Body of pancreas (tissue), 4 donors: Measurements from ENCODE around the gene QRICH2. TPM values are rescaled to one million over a fixed set of nuclear protein-coding genes. Genes with fewer than 3 reads are reported as not detected.

Experiments
- ATAC-seq: fragments of 150-250 bp; one replicate; pipeline ENCODE4 v1.9.1; 2016
- DNase-seq, 4 donors: peaks; one replicate each; pipeline ENCODE4 v3.0.0-alpha.2; 2019
- H3K27ac ChIP-seq, 4 donors: fragments of 200-600 bp; sonication (generic); 1 replicate in 3 of 4; 2 replicates in 1 of 4; pipeline versions ENCODE4 v1.5.1 to v1.6.1; 2016 to 2019; ENCODE audit warnings: mild to moderate bottlenecking in 1 of 4, mixed read lengths in 1 of 4, moderate library complexity in 1 of 4
- H3K27me3 ChIP-seq, 2 donors: fragments of 200-600 bp; sonication (generic); one replicate each; pipeline ENCODE4 v1.6.0; 2016; ENCODE audit warnings: mild to moderate bottlenecking in 1 of 2
- H3K36me3 ChIP-seq, 2 donors: fragments of 200-600 bp; sonication (generic); replicated peaks in 1 of 2; 2 replicates each; pipeline ENCODE4 v1.5.1; 2016; ENCODE audit warnings: low read depth in 2 of 2; ENCODE audit not compliant: insufficient read depth in 1 of 2
- H3K4me1 ChIP-seq: fragments of 200-600 bp; sonication (generic); one replicate; pipeline ENCODE4 v1.6.0; 2016
- H3K4me3 ChIP-seq, 2 donors: fragments of 200-600 bp; sonication (generic); 1 replicate in 1 of 2; 2 replicates in 1 of 2; pipeline ENCODE4 v1.5.1; 2016 to 2019
- H3K9me3 ChIP-seq, 3 donors: fragments of 200-600 bp; sonication (generic); 1 replicate in 2 of 3; 2 replicates in 1 of 3; pipeline ENCODE4 v1.5.1; 2016
- CTCF ChIP-seq, 7 experiments: fragments of 450-650 bp in 4 of 7; fragments of 200-600 bp in 3 of 7; sonication (generic) in 3 of 7; IDR thresholded peaks; one replicate each; pipeline ENCODE4 v1.5.1; 2016 to 2019; ENCODE audit warnings: antibody characterized with exemption in 7 of 7
- POLR2A ChIP-seq, 3 donors: fragments of 450-650 bp; IDR thresholded peaks; one replicate each; pipeline ENCODE4 v1.6.1; 2016; ENCODE audit warnings: antibody characterized with exemption in 3 of 3, mild to moderate bottlenecking in 2 of 3
- WGBS, 2 donors: methylation state at CpG; one replicate each; pipeline ENCODE4 v1.1.5; 2017; 5-methylcytosine and 5-hydroxymethylcytosine counted together
- intact Hi-C: fragments of 100-400 bp; cut with DNase I; formaldehyde crosslinking; loops from one replicate; pipeline ENCODE4 v1.15.1; 2023
- total RNA-seq, 2 donors: library from RNA; depleted of rRNA; stranded (reverse); fragments of >200 nt; gene quantifications; one replicate each; pipeline ENCODE4 v1.1.0, GENCODE V29; 2016

QRICH2 gene
- total RNA-seq, 2 donors from 2014 or later: 0.66 to 1.6 TPM

- ATAC-seq: no peak
- no peak for DNase-seq
- peaks cover 14% of the 10 kb centered on the region for H3K4me1 ChIP-seq
- no peaks in the 10 kb centered on the region for H3K27me3 ChIP-seq
- WGBS, 2 donors: 70 to 81% methylated on average over 11 to 15 of the region's 15 CpGs
- TF ChIP-seq POLR2A (IDR thresholded peaks at IDR 0.05) (no peak), CTCF (IDR thresholded peaks at IDR 0.05) (no peak)
- no peaks in the 10 kb centered on the region for H3K36me3 ChIP-seq
- no peak overlapping the region for H3K27ac ChIP-seq
- no peaks in the 10 kb centered on the region for H3K9me3 ChIP-seq
- intact Hi-C loops: loop anchor here (5.0 kb wide), 1 partner anchor 158 kb away; no protein-coding TSS in a partner anchor
- H3K4me3 ChIP-seq: no peak overlapping the region
Measured at GRCh38 chr17:76280650-76281049, 27.4 kb downstream of the QRICH2 start.

GRCh38 chr17:76279742-76280287 lies 28.3 kb downstream of the QRICH2 start:
- TF ChIP-seq CTCF (IDR thresholded peaks at IDR 0.05): no peak
- no peak for TF ChIP-seq POLR2A (IDR thresholded peaks at IDR 0.05)
- no peaks in the 10 kb centered on the region for H3K36me3 ChIP-seq
- H3K4me3 ChIP-seq: no peak overlapping the region
- H3K27ac ChIP-seq: peak overlapping the region in 3 of 4 donors; percentile 34 to 46 (median 35)
- WGBS, 2 donors: 68 to 78% methylated on average over 13 to 15 of the region's 15 CpGs
- no peaks in the 10 kb centered on the region for H3K27me3 ChIP-seq
- ATAC-seq: no peak
- intact Hi-C loops: loop anchor here (5.0 to 10.0 kb wide), 2 partner anchors 158 to 265 kb away; no protein-coding TSS in a partner anchor
- H3K4me1 ChIP-seq: peaks cover 14% of the 10 kb centered on the region
- DNase-seq: no peak
- no peaks in the 10 kb centered on the region for H3K9me3 ChIP-seq

GRCh38 chr17:76278952-76279741 lies 28.9 kb downstream of the QRICH2 start:
- peak; percentile 92 to 95 (median 94) for DNase-seq
- intact Hi-C loops: loop anchor here (10.0 kb wide), 1 partner anchor 264 kb away; no protein-coding TSS in a partner anchor
- peak; percentile 94 to 98 (median 97) for TF ChIP-seq CTCF (IDR thresholded peaks at IDR 0.05)
- peak in 1 of 3 donors; percentile 28 for TF ChIP-seq POLR2A (IDR thresholded peaks at IDR 0.05)
- Histone ChIP-seq H3K27ac (peak overlapping the region in 3 of 4 donors; percentile 34 to 46 (median 35)), H3K27me3 (no peaks in the 10 kb centered on the region), H3K4me1 (peaks cover 14% of the 10 kb centered on the region), H3K4me3 (no peak overlapping the region), H3K9me3 (no peaks in the 10 kb centered on the region), H3K36me3 (no peaks in the 10 kb centered on the region)
- WGBS, 2 donors: 46 to 57% methylated on average over 20 to 28 of the region's 28 CpGs
- peak; percentile 93 for ATAC-seq

GRCh38 chr17:76278268-76278908 lies 29.7 kb downstream of the QRICH2 start:
- DNase-seq: no peak
- peak overlapping the region in 1 of 4 donors; percentile 35 for H3K27ac ChIP-seq
- no peaks in the 10 kb centered on the region for H3K36me3 ChIP-seq
- intact Hi-C loops: loop anchor here (10.0 kb wide), 1 partner anchor 264 kb away; no protein-coding TSS in a partner anchor
- WGBS, 2 donors: 85 to 98% methylated on average over 10 to 17 of the region's 19 CpGs
- no peak for TF ChIP-seq POLR2A (IDR thresholded peaks at IDR 0.05)
- no peak for TF ChIP-seq CTCF (IDR thresholded peaks at IDR 0.05)
- no peaks in the 10 kb centered on the region for H3K9me3 ChIP-seq
- ATAC-seq: no peak
- H3K4me3 ChIP-seq: no peak overlapping the region
- no peaks in the 10 kb centered on the region for H3K27me3 ChIP-seq
- peaks cover 14% of the 10 kb centered on the region for H3K4me1 ChIP-seq
